HEK293T (cell line): ENCODE results near the gene COX7B2.

Experiments used
- FOXA1 ChIP-seq: fragments of 450-650 bp; IDR thresholded peaks from 2 replicates; pipeline ENCODE4 v1.6.1; 2016; ENCODE audit warnings: mild to moderate bottlenecking
- FOXM1 ChIP-seq: fragments of 450-650 bp; IDR thresholded peaks from 2 replicates; pipeline ENCODE4 v1.6.1; 2017; ENCODE audit warnings: mild to moderate bottlenecking, borderline replicate concordance
- NFRKB ChIP-seq: fragments of 450-650 bp; IDR thresholded peaks from 2 replicates; pipeline ENCODE4 v1.6.1; 2016; ENCODE audit warnings: mild to moderate bottlenecking, moderate library complexity
- PKNOX1 ChIP-seq: fragments of 450-650 bp; IDR thresholded peaks from 2 replicates; pipeline ENCODE4 v1.6.1; 2016
- SP1 ChIP-seq: fragments of 450-650 bp; IDR thresholded peaks from 2 replicates; pipeline ENCODE4 v1.6.1; 2017

GRCh38 chr4:46717950-46718349 is 191.1 kb downstream of the COX7B2 start:
- TF ChIP-seq FOXA1 (no peak), FOXM1 (no peak), SP1 (no peak), NFRKB (no peak), PKNOX1 (no peak)
